Effector CD8-positive, alpha-beta T cell (primary cell): ENCODE data around the gene LEF1.

ENCODE experiments used
- DNase-seq: peaks from one replicate; lab custom pipeline; 2025; lab: John Stamatoyannopoulos, UW

Gene LEF1

GRCh38 chr4:108149588-108150380, 18.9 kb downstream of the LEF1 start:
- DNase-seq, result no peak

DNA sequence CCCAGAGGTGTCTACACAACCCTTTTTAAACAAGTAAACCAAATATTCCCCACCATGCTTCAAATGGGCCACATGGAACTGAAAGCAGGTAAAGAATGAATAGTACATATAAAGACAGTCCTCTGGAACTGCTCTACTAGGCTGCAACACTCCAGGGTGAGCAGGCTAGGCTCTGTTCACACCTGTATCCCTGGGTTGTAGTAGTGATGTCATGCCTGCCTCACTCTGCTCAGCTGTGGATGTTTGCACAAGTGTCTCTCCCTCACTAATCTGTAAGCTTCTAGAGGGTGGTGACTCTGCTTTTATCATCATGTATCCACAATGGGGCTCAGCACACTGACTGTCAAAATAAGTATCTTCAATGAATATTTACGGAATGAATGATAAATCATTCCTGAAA, 20.4 kb downstream of the LEF1 start:
- DNase-seq, result no peak

DNA sequence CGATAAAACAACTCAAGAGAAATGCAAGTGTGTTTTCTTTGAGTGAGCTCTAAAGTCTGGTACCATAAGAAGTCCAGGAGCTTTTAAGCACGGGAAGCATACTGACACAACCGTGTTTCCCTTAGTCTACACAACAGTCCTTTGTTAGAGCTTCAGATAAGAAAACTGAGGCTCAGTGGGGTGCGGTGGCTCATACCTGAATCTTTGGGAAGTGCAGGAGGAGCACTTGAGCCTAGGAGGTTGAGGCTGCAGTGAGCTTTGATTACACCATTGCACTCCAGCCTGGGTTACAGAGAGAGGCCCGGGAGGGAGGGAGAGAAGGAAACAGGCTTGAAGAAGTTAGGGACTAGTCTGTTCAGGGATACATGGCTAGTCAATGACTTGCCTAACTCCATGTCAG, 21.9 kb downstream of the LEF1 start:
- DNase-seq, result no peak

DNA sequence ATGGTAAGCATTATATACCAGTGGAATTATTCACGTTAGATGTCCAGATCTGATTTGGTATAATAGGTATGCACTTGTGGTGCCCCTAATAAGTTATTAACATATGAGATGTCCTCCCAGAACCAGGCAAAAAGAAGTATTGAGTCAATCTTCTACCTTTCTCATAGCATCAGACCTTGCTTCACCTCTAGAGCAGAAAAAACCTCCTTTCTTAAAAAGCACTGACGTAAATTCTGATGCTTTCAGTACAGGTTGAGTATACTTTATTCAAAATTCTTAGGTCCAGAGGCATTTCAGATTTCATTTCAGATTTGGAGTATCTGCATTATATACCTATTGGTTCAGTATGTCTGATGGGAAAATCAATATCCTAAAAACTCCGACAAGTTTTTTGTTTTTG, 22.4 kb downstream of the LEF1 start:
- no peak for DNase-seq

DNA sequence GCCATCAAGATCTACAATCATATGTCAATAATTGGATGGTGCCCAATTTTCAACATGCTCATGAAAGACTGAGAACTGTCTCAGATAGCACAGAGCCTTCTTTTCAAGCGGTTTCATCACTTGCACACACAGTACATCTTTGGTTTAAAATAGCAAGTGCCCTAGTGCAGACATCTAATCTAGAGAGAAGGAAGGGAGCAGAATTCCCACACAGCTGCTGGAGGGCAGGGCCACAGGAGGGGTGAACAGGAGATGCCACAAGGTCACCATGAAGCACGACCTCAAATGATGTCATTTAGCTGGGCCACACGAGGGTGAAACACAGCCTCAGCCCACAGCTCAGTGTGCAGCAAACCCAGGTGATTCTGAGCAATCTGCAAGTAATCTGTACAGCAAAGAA, 24.3 kb downstream of the LEF1 start:
- DNase-seq, result no peak

GRCh38 chr4:108143515-108143914, 25.2 kb downstream of the LEF1 start:
- DNase-seq, result no peak

GRCh38 chr4:108142870-108143269, 25.9 kb downstream of the LEF1 start:
- no peak for DNase-seq

GRCh38 chr4:108141213-108141950, 27.4 kb downstream of the LEF1 start:
- DNase-seq, result peak; percentile 3

DNA sequence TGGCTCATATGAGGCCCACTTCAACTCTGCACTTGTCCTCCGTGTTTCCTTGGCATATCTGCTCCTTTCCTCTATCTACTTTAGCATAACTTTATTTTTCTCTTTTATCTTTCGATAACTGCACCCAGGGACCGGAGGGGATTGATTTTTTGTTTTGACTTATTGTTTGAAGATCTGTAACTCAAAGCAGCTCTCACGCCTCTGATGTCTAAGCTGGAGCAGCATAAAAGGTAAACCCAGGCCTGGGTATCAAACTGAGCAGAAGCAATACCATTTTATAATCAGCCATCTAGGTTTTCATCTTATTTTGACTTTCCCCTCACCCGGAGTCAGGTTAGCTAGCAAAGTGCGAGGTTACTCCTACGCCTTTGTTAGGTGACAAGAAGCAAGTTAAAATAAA, 28.4 kb downstream of the LEF1 start:
- no peak for DNase-seq

DNA sequence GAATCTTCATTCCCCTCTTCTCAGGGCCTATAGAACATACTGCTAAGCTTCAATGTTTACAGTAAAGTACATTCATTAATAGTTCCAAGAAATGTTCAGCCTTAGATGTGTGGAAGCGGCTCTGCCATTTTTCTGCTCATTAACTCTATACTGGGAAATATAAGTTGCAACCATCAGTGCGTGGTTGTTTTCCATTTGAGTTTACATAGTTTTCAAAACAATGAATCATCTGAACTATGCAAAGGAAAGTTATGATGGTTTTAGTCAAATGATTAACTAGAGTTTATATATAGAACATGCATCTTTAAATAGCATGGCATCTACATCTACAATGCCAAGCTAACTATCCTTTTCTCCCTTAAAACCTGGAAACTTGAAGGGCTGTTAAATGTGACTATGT, 29.6 kb downstream of the LEF1 start:
- no peak for DNase-seq

- no peak for DNase-seq
These were observed 33.1 kb downstream of the LEF1 start for GRCh38 chr4:108135549-108136209.

- DNase-seq, result no peak
These were observed 37.8 kb downstream of the LEF1 start for GRCh38 chr4:108130955-108131354.

DNA sequence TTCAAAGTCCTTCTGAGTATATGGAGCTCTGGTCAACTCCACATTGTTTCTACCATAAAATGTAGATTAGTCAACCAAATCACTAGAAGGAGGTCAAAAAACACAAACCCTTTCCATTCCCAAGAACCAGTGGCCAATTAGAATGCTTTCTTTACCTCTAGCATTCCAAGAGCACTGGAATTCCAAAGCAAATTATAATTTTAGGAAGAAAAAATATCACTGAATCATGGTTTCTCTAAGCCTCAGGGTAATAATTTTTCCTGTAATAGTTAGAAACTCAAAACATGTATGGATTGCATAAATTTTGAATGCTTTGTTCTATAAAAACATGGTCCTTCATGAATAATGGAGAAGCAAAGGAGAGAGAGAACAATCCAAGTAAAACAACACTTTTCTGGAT, 39.5 kb downstream of the LEF1 start:
- no peak for DNase-seq

GRCh38 chr4:108126806-108127205, 41.9 kb downstream of the LEF1 start:
- DNase-seq, result no peak

DNA sequence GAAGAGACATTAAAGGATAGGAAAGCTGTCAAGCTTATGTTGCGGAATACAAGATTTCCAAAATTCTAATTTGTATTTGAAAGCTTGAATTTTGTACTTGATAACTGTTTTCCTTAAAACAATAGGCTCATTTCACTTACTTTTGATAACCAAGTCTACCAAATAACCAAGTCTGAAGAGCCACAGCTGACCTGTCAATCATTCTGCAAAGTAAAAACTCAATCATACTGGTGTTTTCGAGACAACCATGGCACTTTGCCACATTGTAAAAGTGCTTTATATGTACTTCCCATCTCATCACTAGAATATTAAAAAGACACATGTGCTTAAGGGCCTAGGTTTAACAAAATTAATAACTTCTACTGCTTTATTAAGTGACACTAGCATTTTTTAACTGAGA, 47.9 kb downstream of the LEF1 start:
- no peak for DNase-seq

- no peak for DNase-seq
These were observed 49.4 kb downstream of the LEF1 start for GRCh38 chr4:108119199-108119800.

DNA sequence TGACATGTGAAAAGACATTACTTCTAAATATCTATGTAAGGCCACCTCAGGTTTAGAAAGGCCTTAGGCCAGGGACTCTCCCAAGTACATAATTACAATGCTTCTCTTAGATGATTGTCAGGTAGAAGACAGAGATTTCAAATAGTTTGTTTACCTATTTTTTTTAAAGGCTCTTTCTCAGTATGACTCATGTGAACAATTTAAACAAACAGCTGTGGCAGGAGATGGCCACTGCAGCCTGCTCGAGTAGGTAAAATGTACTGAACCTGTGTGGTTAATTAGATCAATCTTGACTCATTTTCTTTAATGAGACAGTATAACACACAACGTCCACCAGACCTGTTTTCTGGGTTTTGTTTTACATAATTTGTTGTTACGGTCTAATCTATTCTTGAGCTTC, 50.2 kb downstream of the LEF1 start:
- no peak for DNase-seq

- DNase-seq, result no peak
These were observed 51.1 kb downstream of the LEF1 start for GRCh38 chr4:108117418-108118182.

DNA sequence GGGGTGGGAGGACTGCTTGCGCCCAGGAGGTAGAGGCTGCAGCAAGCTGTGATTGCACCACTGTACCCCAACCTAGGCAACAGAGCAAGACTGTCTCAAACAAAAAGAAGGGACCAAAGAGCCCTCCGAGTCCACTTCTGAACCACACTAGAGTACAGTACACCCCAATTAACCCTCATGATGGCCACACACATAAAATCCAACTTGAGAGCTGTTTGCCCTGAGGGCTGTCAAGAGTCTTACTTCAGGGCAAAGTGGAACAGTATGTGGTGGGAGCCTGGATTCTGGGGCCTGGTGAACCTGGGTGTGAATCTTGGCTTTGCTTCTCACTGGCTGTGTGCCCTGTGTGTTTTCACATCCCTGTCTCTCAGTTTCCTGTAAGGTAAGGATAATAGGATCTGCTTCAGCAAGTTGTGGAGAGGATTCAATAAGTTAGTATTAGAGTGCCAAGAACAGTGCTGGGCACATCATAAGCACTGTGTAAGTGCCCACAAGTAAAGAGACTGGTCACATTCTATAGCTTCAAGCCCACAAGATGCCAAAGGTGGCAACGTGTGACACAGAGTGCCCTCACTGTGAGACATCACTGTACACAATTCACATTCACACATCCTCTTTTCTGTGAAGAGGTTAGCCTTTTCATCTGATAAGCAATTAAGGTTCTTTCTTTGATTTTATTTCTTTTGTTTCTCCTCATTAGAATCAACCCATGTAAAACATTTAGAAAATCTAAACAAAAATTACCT, 52.1 kb downstream of the LEF1 start:
- no peak for DNase-seq

DNA sequence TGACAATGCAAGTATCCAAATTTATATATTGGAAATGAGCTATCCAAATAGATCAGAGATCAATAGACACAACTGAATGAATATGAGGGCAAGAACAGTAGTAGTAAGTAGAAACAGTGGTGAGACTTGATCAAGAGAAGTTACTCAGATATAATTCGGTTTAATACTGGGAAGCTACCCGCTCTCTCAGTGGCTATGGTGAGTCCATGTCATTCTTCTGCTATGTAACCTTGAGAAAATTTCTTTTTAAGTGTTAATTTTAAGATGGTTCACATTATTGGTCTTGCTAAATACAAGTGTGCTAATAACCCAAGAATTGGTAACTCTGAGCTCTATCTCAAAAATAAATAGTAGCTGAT, 53.6 kb downstream of the LEF1 start:
- DNase-seq, result no peak

DNA sequence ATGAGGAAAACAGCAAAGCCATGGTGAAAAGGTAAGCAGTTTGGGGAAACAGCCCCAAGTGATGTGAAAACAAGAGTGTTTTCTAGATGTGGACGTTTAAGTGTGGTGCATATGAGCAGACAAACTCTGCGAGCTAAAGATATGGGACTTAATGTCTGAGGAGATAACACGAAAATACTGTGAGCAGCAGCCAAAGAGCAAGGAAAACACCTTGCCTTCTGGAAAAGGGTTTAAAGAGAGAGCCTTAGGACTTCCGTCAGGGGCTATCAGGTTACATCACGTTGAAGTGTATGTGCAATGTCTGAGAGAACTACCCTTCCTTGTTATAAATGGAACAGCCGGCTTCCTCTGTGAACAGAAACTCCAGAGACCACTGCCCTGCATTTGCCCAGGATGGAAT, 54.2 kb downstream of the LEF1 start:
- DNase-seq, result no peak
